ENCODE results near the gene E2F6. TPM values are rescaled to one million over a fixed set of nuclear protein-coding genes. Genes with fewer than 3 reads are reported as not detected.

The E2F6 gene
- total and polyA plus RNA-seq, 2 of the 13 experiments (the other 11 are each of a cell fraction or from before 2014, with no cell fraction given) = 27.3 to 36.0 TPM

- TF ChIP-seq TAF15 (IDR thresholded peaks at IDR 0.05; ENCODE audit: low read depth, low read length, poor library complexity, severe bottlenecking) = no peak
- TF ChIP-seq, protein P1, sequence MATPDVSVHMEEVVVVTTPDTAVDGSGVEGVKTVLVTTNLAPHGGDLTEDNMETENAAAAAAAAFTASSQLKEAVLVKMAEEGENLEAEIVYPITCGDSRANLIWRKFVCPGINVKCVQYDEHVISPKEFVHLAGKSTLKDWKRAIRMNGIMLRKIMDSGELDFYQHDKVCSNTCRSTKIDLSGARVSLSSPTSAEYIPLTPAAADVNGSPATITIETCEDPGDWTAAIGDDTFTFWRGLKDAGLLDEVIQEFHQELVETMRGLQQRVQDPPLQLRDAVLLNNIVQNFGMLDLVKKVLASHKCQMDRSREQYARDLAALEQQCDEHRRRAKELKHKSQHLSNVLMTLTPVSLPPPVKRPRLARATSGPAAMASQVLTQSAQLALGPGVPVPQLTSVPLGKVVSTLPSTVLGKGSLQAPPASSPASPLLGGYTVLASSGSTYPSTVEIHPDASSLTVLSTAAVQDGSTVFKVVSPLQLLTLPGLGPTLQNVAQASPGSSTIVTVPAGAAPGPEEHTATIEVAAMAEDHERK (CRISPR knock-in tag; IDR thresholded peaks at IDR 0.05; ENCODE audit: low read depth) = no peak
- TF ChIP-seq ZNF883 (CRISPR knock-in tag; IDR thresholded peaks at IDR 0.05; ENCODE audit: not compliant biosample characterization) = no peak
- no peak for TF ChIP-seq IRF1 (CRISPR knock-in tag; IDR thresholded peaks at IDR 0.05; ENCODE audit: low read depth)
- no peak for TF ChIP-seq SOX13 (IDR thresholded peaks at IDR 0.05)
- TF ChIP-seq SOX13 (CRISPR knock-in tag; conservative IDR thresholded peaks at IDR 0.05 in 1 of 2, IDR thresholded peaks at IDR 0.05 in 1 of 2) = no peak
- no peak for TF ChIP-seq ZFAT (CRISPR knock-in tag; conservative IDR thresholded peaks at IDR 0.05)
- TF ChIP-seq ZZZ3 (CRISPR knock-in tag; IDR thresholded peaks at IDR 0.05; ENCODE audit: borderline replicate concordance) = no peak
- TF ChIP-seq ZNF282 (IDR thresholded peaks at IDR 0.05; ENCODE audit: partially characterized antibody) = no peak
- TF ChIP-seq ZNF280D (CRISPR knock-in tag; IDR thresholded peaks at IDR 0.05) = no peak
- no peak for TF ChIP-seq ZNF20 (CRISPR knock-in tag; IDR thresholded peaks at IDR 0.05)
- no peak for TF ChIP-seq ZNF816 (CRISPR knock-in tag; IDR thresholded peaks at IDR 0.05; ENCODE audit: borderline replicate concordance)
- TF ChIP-seq ZBTB42 (CRISPR knock-in tag; IDR thresholded peaks at IDR 0.05) = no peak
- TF ChIP-seq ZNF3 (CRISPR knock-in tag; IDR thresholded peaks at IDR 0.05) = no peak
- no peak for TF ChIP-seq ZIK1 (CRISPR knock-in tag; IDR thresholded peaks at IDR 0.05; ENCODE audit: borderline replicate concordance, low read depth)
- no peak for TF ChIP-seq LBX2 (CRISPR knock-in tag; IDR thresholded peaks at IDR 0.05; ENCODE audit: borderline replicate concordance)
- TF ChIP-seq HOXA3 (CRISPR knock-in tag; IDR thresholded peaks at IDR 0.05) = peak; percentile 30; the same call in 1 of the 2 replicates
- no peak for TF ChIP-seq ZC3H13 (CRISPR knock-in tag; IDR thresholded peaks at IDR 0.05)
- TF ChIP-seq ZNF850 (CRISPR knock-in tag; conservative IDR thresholded peaks at IDR 0.05) = no peak
- no peak for TF ChIP-seq ZNF292 (CRISPR knock-in tag; IDR thresholded peaks at IDR 0.05; ENCODE audit: borderline replicate concordance, low read depth)
- no peak for TF ChIP-seq WIZ (CRISPR knock-in tag; IDR thresholded peaks at IDR 0.05)
- no peak for TF ChIP-seq ATRX (CRISPR knock-in tag; IDR thresholded peaks at IDR 0.05; ENCODE audit: borderline replicate concordance)
- TF ChIP-seq GTF3A (CRISPR knock-in tag; conservative IDR thresholded peaks at IDR 0.05) = no peak
Observed at GRCh38 chr2:11508279-11508678, 42.3 kb upstream of the E2F6 start (continued).

Data from HepG2 (cell line).